Breast epithelium (tissue), 3 donors: ENCODE results near the gene FLNB.

Experiments
- CTCF ChIP-seq, 3 donors: fragments of 450-650 bp; IDR thresholded peaks; one replicate each; pipeline ENCODE4 v1.5.1; 2016 to 2017; ENCODE audit warnings: antibody characterized with exemption in 3 of 3, mild to moderate bottlenecking in 3 of 3, moderate library complexity in 3 of 3
- POLR2AphosphoS5 ChIP-seq, 3 donors: sonication (generic); formaldehyde crosslinking; IDR thresholded peaks; one replicate each; pipeline ENCODE4 v1.6.1; 2017; ENCODE audit warnings: antibody characterized with exemption in 3 of 3

- TF ChIP-seq CTCF (IDR thresholded peaks at IDR 0.05) (no peak), POLR2AphosphoS5 (IDR thresholded peaks at IDR 0.05) (no peak)
Observed at GRCh38 chr3:58012302-58012701, 4.1 kb downstream of the FLNB start.
